NCI-H1048 (cell line): ENCODE data around the gene CHD5.

ENCODE experiments used
- DNase-seq: peaks from one replicate; lab custom pipeline; 2025; lab: John Stamatoyannopoulos, UW

CHD5 gene

DNA sequence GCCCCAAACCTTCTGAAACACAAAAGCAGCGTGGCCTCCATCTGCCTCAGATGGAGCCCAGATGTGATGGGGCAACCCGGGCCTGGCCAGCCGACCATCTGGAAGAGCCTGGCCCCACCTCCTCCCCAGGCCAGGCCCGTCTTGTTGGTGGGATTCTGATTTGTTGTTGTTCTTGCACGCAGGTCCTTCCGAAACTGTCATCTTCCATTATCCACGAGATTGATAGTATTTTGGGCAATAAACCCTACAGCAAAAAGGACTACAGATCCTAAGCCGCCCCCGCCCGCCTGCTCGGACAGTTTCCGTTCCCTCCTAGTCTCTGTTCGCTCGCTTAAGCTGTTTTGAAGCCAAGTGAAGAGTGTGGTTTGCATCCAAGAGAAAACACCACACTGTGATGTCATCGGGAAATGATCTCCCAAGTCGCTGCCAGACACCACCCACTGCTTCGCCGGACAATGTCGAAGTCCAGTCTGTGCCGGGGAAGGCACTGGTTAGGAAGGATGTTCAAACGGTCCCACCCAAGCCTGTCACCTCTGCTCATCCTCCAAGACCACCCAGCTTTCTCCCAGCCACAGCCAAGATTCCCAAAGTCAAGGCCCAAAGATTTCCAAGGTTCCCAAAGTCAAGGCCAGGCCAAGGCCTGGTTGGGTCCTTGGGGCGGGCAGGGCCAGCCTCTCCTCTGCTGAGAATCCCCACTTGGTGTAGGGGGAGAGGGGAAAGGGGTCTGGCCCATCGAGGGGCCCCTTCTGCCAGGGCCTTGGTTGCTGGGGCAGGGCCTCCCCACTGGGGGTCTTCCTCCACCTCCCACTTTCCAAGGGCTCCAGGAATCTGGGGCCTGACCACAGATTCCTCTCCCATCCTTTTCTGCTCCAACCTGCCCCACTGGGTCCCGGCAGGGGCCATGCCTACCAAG, 81.6 kb downstream of the CHD5 start:
- DNase-seq: no peak

DNA sequence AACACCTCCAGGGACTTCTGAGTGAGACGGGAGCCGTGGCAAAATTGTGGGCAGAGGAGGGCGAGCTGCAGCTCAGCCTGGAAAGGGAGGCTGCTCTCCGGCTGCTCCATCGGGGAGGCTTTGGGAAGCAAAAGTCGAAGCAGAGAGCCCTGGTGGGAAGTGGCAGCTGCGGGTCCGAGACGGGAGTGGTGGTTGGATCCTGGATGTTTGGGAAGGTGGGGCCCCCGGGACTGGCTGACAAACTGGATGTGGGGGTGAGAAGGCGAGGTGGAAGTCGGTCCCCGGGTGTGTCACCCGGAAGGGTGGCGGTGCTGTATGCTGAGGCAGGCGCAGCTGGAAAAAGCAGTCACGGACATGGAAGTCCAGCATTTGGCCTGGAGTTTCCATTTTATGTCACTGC, 82.3 kb downstream of the CHD5 start:
- DNase-seq: no peak

DNA sequence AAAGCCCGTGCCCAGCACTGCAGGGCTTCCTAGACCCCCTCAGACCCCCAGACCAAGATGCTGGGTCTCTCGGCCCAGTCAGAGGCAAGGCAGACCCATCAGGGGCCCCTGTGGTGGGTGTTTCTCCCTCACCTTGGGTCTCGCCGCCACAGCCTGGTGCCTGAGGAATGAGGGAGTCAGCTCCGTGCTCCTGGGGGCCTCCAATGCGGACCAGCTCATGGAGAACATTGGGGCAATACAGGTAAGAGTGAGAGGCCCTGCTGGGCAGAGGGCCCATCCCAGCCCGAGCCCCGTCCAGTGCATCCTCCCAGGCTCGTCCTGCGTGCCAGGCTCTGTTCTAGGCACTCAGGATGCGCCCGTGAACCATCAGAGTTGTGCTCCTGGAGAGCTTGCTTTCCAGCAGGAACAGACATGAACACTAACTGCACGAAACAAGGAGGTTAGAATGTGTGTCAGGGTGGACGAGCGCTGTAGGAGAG, 83.0 kb downstream of the CHD5 start:
- DNase-seq: no peak

DNA sequence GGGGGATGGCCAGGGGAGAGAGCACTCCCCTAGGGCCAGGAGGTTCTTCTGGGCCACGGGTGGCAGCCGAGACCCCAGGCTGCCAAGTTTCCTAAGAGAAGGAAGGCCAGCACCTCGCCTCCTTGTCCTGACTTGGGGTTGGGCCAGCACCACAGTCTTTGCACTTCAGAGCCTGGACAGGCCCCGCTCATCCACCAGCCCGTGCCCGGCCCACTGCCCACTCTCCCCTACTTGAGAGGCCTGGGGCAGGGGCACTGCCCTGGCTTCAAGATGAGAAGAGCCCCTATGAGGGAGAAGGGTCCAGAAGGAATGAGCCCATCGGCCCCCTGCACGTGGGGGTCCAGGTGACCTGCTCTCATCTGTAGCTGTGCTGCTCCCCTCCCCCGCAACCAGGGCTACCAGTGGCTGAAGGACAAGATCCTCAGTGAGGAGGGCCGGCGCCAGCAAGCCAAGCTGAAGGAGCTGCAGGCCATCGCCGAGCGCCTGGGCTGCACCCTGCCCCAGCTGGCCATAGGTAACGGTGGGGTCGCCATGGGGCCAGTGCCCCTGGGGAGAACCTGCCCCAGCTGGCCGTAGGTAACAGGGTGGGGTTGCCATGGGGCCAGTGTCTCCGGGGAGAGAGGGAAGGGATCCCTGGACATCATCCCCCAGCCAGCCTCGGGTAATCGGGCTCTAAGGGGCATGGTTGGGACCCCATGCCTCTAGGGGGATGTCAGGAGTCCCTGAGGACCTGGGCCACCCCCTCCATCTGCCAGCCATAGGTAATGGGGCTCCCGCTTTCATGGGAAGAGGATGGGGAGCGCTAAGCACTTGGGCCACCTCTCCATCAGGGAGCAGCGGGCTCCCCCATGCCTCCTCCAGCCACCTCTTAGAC, 83.6 kb downstream of the CHD5 start:
- no peak for DNase-seq

DNA sequence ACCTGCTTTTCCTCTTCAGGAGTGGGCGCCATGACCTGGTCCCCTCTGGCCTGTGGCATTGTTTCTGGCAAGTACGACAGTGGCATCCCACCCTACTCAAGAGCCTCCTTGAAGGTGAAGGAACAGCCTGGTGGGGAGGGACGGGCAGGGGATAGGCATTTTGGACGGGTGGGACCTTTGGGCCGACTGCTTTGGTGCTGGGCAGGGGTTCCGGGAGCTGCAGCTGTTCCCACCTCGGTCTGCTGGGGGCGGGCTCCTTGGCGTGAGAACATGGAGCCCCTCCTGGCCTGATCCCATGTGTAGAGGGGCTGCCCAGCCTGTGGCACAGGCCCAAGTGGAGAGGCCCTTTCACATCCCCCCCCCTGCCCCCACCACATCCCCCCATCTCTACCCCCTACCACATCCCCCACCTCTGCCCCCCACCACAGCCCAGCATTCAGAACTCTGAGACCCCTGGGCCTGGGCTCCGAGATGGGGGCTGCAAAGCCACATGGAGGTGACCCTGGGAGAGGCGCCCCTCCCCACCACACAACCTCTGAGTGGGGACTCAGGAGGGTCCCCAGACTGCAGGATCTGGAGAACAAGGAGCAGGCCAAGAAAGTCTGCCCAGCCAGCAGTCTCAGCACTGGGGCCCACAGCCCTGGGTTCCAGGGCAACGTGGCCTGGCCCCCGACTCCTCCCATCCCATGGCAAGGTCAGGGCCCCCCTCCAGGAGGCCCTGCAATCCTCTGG, 84.4 kb downstream of the CHD5 start:
- no peak for DNase-seq

DNA sequence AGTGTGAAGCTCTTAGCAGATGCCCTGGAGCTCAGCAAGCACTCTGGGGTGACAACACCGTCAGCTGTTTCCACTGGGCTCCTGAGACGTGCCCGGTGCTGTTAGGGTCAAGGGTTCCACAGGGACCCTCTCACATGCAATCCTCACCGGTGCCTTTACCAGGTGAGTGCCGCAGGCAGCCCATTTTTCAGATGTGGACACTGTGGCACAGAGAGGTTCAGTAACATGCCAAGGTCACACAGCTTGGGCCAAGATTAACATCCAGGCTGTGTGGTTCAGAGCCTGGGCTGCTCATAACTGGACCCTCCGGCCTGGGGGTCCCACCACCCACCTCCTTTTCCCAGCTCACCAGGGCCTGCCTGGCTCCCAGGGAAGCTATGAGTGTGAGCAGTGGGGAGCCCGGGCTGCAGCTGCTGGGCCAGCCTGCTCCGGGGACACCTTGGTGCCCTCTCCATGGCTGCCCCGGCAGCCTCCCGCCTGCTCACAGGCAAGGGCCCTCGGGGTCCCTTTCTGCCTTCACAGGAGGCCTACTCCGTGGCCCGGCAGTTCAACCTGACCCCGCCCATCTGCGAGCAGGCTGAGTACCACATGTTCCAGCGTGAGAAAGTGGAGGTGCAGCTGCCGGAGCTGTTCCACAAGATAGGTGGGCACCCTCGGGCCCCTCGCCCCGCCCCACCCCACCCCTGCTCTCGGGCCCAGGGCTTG, 85.2 kb downstream of the CHD5 start:
- DNase-seq: no peak

DNA sequence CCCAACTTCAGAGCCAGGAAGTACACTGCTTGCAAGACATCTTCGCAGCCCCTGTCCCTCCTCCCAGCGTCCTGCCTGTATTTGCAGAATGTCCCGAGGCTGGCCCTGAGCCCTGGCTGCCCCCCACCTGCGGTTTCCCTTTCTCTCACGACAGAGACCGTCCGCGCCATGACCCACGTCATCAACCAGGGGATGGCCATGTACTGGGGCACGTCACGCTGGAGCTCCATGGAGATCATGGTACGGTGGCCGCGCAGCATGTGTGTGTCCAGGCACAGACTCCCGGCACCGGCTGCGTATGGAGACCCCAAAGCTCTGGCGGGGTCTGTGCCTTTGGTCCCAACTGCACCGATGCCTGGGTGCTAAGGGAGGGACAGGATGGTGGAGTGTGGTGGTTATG, 85.9 kb downstream of the CHD5 start:
- no peak for DNase-seq

DNA sequence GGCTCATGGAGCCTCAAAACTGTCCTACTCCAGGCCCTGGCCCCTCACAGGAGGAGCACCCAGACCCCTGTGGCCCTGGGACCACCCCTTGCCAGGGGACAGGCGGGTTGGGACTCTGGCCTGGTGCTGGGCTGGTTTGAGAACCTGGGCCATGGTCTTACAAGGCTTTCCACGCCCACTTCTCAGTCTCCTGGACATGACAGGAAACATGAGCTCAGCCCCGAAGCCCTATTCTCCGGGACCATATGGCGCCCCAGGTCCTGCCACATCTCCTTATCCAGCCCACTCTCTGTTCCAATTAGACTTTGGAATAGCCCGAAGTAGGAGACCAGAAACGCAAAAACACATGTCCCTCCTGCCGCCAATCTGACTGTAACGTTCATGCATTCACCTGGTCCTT, 86.5 kb downstream of the CHD5 start:
- no peak for DNase-seq

DNA sequence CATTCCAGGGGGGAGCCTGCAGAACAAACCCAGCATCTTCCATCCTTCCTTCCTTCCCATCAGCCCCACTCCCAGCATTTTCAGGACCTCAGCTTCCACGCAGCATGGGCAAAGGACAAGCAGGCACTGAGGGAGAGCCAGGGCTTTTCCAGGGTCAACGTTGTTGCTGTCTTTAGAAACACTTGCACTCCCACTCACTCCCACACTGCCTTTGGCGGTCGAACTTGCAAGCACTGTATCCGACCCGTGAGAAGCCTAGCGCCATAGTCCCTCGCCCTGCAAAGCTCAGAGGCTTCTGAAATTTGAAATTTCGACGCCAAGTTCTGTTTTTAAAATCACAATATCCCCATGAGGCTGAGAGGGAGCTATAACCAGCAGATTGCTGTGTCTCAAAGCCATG, 87.0 kb downstream of the CHD5 start:
- no peak for DNase-seq

DNA sequence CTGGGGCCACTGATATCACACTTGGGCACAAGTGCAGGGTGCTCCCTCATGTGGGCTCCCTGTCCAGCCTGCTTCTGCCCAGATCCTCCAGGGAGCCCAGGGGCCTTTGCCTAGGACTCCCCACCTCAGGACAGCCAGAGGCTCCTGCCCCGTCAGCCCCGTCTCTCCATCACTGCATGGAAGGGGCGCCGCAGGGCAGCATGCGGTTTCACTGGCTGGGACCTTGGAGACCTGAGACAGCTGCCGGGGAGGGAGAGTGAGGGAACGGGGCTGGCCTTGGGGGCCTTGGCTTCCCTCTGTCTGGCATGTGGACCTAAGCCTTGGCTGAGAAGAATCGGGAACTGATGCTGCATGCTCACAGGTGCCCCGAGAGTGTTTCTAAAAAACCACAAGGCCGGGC, 87.9 kb downstream of the CHD5 start:
- no peak for DNase-seq

DNA sequence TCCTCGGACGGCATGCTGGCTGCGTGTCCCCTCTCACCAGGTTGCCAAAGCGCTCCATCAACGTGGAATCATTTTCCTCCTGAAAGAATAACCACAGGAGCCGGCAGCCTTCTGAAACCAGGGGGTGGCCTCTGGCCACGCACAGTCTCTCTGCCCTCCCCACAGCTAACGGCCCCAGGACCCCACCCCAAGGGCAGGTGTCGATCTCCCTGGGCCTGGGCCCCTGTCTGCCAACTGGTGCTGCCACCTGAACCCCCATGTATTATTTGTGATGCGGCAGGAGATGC, 88.4 kb downstream of the CHD5 start:
- DNase-seq: no peak

DNA sequence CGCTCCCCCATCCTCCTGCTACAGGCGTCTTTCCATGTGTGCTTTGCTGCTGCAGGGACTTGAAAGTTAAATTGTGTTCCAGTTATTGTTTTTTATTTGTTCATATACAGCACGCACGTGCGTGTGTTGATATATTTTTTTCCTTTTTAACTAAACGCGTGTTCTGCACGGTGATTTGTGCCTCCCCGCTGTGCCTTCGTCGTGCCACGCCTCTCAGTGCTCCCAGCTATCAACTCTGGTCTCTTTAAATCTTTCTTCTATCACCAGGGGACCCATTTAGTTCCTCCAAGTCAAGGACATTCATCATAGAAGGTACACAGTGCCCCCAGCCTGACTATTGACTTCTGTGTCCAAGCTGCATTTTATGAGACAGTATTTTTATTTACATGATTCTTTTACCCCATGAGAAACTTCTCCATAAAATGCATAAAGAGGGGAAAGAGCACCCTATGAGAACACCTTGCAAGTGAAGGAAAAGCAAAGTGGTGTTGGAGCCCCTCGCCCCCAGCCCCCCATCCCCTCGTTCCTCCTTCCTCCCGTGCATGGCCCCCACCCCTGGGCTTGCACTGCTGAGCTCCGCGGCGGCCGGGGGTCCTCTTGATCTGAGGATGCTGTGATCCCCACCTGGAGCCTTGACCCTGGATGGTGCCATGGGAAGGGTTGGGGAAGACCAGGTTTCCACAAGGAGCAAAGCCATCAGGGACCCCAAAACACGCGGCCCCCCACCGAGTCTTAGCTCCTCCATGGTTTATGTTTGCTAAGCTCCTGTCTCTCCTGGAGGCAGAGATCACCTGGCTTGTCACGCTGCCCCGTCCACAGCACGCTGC, 88.9 kb downstream of the CHD5 start:
- DNase-seq: no peak

DNA sequence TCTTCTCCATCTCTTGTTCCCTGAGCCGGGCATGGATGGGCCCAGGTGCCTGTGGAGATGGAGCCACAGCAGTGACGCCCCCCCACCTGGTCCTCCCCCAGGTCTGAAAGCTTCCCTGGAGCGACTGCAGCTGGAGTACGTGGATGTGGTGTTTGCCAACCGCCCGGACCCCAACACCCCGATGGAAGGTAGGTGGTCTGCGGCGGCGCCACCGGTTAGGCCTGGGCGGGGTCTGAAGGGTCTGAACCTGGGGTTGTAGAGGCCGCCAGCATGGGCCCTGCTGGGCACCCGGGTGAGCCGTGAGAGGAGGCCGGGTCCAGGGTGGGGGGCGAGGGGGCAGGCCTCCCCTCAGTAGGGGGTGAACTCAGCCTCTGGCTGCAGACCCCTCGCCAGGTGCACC, 89.8 kb downstream of the CHD5 start:
- DNase-seq: no peak

DNA sequence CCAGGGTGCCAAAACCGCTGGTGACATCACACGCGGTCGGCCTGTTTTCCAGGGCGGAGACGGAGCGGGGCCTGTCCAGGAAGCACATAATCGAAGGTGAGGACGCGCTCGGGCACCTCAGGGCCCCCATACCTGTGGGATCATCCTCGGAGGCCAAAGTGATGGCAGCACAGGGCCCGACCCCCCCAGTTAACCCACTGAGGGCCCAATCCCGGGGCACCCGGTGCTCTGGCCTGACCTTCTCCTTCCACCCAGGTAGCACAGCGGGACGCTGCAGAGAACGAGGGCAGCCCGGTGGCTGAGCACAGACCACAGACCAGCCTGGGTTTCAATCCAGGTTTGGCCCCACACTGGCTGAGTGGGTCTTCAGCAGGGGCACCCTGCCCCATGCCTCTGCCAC, 91.2 kb downstream of the CHD5 start:
- DNase-seq: no peak

DNA sequence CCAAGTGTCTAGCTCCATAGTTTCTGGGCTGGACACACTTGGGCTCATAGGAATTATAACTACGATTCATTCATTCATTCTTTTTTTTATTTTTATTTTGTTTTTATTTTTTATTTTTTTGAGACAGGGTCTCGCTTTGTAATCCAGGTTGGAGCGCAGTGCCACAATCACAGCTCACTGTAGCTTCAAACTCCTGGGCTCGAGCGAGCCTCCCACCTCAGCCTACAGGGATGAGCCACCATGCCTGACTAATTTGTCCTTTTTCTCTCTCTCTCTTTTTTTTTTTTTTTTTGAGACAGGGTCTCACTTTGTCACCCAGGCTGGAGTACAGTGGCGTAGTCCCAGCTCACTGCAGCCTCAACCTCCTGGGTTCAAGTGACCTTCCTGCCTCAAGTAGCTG, 92.2 kb downstream of the CHD5 start:
- no peak for DNase-seq

DNA sequence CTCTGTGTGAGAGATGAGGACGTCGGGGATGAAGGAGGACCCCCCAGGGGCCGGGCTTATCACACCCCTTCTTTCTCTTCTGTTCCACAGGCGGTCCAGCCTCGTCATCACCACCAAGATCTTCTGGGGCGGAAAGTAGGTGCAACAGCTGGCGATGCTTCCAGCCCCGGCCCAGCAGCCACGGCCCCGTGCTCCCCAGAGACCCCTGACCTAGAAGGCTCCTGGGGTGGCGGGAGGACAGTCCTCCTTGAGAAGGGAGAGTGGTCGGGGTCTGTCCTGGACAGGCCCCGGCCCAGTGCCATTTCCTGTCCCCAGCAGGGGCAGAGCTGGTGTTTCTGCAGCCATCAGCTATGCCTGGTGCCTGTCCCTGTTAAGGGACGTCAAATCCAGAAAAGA, 92.7 kb downstream of the CHD5 start:
- DNase-seq: no peak

DNA sequence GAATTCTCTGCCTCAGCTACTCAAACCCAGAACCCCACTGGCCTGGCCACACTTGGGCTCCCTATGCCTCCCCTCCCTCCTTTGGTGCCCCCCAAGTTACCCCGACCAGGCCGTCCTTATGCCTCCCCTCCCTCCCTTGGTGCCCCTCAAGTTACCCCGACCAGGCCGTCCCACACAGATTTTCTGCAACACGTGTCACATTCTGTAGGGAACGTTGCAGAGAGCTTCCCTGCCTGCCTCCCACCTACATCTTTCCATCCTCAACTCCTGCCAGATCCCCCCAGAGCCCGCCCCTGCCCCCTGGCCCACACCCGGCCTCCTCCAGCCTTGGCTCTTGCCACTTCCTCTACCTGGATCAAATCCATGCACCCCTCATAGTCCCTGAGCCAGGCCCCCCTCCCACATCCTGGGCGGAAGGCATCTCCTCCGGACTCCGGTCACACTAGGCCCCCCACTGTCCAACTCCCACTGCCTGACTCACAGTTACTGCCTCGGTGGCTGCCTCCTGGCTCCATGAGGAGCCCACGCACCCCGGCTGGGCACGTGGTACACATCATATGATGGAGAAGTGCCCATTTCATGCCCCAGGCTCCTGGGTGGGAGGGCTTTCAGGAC, 93.3 kb downstream of the CHD5 start:
- no peak for DNase-seq

DNA sequence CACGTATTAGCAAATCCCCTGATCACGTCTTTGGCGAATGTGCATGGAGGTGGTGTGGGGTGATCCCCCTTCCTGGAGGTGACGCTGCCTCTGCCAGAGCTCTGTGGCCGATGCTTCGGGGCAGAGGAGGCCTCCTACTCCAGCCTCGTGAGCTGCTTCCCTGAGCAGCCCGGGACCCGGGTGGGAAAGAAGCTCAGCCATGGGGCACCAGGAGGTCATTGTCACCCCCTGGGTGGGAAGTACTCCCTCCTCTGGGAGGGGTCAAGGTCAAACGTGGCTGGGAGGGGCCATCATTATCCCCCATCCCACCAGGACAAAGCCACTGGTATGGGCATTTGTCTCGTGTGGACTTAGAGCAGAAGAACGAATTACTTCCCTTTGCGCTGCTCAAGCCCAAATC, 93.8 kb downstream of the CHD5 start:
- DNase-seq: no peak

DNA sequence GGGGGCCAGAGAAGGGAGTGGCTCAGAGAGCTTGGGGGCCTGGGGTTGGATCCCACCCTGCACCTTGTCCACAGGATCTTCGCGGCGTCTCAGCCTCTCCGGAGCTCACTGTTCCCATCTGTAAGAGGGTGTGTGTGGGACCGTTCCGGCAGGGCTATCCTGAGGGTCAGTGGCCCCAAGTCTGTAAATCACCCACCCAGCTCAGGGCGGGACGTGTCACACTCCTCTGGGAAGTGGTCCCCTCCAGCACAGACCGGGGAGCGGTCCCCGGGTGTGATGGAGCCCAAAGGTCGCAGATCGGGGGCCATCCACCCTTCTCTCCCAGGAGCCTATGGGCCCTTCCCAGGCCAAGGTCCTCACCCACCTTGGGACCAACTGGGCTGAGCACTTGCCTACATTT, 94.5 kb downstream of the CHD5 start:
- no peak for DNase-seq

DNA sequence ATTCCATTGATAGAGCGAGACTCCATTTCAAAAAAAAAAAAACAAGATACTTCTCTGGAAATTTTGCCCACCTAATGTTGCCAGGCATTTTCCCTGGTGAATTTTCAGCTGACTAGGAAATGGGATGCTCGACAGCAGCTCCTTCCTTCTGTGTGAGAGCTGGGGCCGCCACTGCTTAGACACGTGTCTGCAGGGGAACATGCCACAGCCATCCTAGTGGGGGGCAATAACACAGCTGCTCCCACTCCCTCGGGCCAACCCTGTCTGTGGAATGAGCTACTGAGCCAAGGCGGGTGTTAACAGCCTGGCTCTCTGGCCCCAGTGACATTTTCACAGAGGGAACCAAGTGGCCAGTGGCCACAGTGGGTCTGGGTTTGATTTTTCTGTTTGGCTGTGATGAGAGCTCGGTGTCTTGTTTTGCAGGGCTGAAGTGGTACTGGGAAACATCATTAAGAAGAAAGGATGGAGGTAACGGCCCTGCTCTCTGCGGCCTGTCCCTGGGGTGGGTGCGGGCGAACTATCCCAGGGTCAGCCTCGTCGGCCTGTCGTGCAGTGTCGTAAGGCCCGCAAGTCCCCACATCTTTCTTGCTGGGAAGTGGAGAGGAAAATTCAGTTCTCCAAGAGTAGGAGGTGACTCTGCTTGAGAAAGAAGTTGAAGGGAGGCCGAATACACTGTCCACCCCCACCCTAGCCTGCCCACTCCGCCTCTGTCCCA, 95.2 kb downstream of the CHD5 start:
- no peak for DNase-seq
